CD4-positive, CD25-positive, alpha-beta regulatory T cell (primary cell): Measurements from ENCODE around the gene LIN7A. TPM values are rescaled to one million over a fixed set of nuclear protein-coding genes. Genes with fewer than 3 reads are reported as not detected.
"Not testable (repeated sequence)": the region's sequence is repeated elsewhere in the genome, so short reads cannot be mapped to it uniquely, and the experiment has no call there.

Experiments
- ATAC-seq, 2 donors: fragments of 150-1000 bp; cut with Tn5 transposase; one replicate each; pipeline ENCODE4 v1.10.0; 2021; ENCODE audit warnings: low read depth in 2 of 2, moderate number of reproducible peaks in 2 of 2, moderate library complexity in 1 of 2
- DNase-seq, 3 donors: peaks; one replicate each; pipeline versions ENCODE4 v3.0.0 to v3.0.0-alpha.2; 2012 to 2022; ENCODE audit warnings: mixed read lengths in 1 of 3
- H3K27ac ChIP-seq: one replicate; pipeline ENCODE4 v1.7.0; 2013; ENCODE audit warnings: mild to moderate bottlenecking, low read length; ENCODE audit not compliant: insufficient read depth, poor library complexity, severe bottlenecking
- H3K27me3 ChIP-seq: one replicate; pipeline ENCODE4 v1.7.0; 2013; ENCODE audit warnings: low read length; ENCODE audit not compliant: control insufficient read depth, insufficient read depth
- H3K36me3 ChIP-seq: one replicate; pipeline ENCODE4 v1.7.0; 2013; ENCODE audit warnings: mild to moderate bottlenecking, low read length, moderate library complexity; ENCODE audit not compliant: control insufficient read depth, insufficient read depth
- H3K4me1 ChIP-seq: 2 replicates; pipeline ENCODE4 v1.7.0; 2013; ENCODE audit warnings: mild to moderate bottlenecking, low read length; ENCODE audit not compliant: insufficient read depth, control insufficient read depth, poor library complexity, severe bottlenecking
- H3K4me3 ChIP-seq: one replicate; pipeline ENCODE4 v1.7.0; 2013; ENCODE audit warnings: low read depth, mild to moderate bottlenecking, low read length, moderate library complexity
- H3K9me3 ChIP-seq, 2 experiments: 1 replicate in 1 of 2; 2 replicates in 1 of 2; pipeline ENCODE4 v1.7.0; 2013; ENCODE audit warnings: low read length in 2 of 2, mild to moderate bottlenecking in 1 of 2, moderate library complexity in 1 of 2; ENCODE audit not compliant: control insufficient read depth in 2 of 2
- H3K27ac Mint-ChIP-seq, 3 donors: one replicate each; pipeline ENCODE4 v1.8.0; 2020 to 2022; ENCODE audit warnings: mild to moderate bottlenecking in 3 of 3, mixed read lengths in 3 of 3, moderate library complexity in 2 of 3
- H3K27me3 Mint-ChIP-seq: one replicate; pipeline ENCODE4 v1.8.0; 2022; ENCODE audit warnings: mild to moderate bottlenecking, mixed read lengths
- H3K36me3 Mint-ChIP-seq: one replicate; pipeline ENCODE4 v1.8.0; 2020; ENCODE audit warnings: mixed read lengths
- H3K4me1 Mint-ChIP-seq, 4 donors: one replicate each; pipeline ENCODE4 v1.8.0; 2020 to 2022; ENCODE audit warnings: mixed read lengths in 4 of 4, mild to moderate bottlenecking in 1 of 4
- H3K4me3 Mint-ChIP-seq, 4 donors: one replicate each; pipeline ENCODE4 v1.8.0; 2020 to 2022; ENCODE audit warnings: mild to moderate bottlenecking in 4 of 4, mixed read lengths in 4 of 4, moderate library complexity in 3 of 4
- H3K9me3 Mint-ChIP-seq, 7 donors: one replicate each; pipeline ENCODE4 v1.8.0; 2020 to 2022; ENCODE audit warnings: mixed read lengths in 7 of 7, mild to moderate bottlenecking in 3 of 7, moderate library complexity in 2 of 7
- polyA plus RNA-seq, 4 donors: library from polyadenylated mRNA; unstranded; fragments of 300-500 nt; fragmentation: Illumina TruSeq; gene quantifications; one replicate each; pipeline ENCODE4 v1.2.3, GENCODE V29; 2021
- total RNA-seq: library from RNA; stranded (reverse); gene quantifications from one replicate; pipeline ENCODE4 v1.2.3, GENCODE V29; 2022

Gene LIN7A
- total and polyA plus RNA-seq, 5 donors from 2014 or later, result 0.05 to 0.80 (median 0.30) TPM

- no peak overlapping the region for H3K4me3 ChIP-seq
- no peak overlapping the region for H3K27ac Mint-ChIP-seq
- H3K27me3 Mint-ChIP-seq, result no peaks in the 10 kb centered on the region
- no peak for DNase-seq
- H3K4me1 Mint-ChIP-seq, result no peaks in the 10 kb centered on the region
- no peaks in the 10 kb centered on the region for H3K9me3 ChIP-seq
- no peaks in the 10 kb centered on the region for H3K4me1 ChIP-seq
- H3K27me3 ChIP-seq, result no peaks in the 10 kb centered on the region
- peaks cover 0 to 20% (median 4%) of the 10 kb centered on the region in 7 donors for H3K9me3 Mint-ChIP-seq
- H3K4me3 Mint-ChIP-seq, result no peak overlapping the region
- H3K36me3 ChIP-seq, result no peaks in the 10 kb centered on the region
- no peak overlapping the region for H3K27ac ChIP-seq
- no peak for ATAC-seq
- no peaks in the 10 kb centered on the region for H3K36me3 Mint-ChIP-seq
Observed at GRCh38 chr12:80802652-80803400, 134.9 kb downstream of the LIN7A start.

GRCh38 chr12:80798281-80798680 is 139.5 kb downstream of the LIN7A start:
- no peaks in the 10 kb centered on the region for H3K9me3 ChIP-seq
- no peak overlapping the region for H3K4me3 Mint-ChIP-seq
- no peaks in the 10 kb centered on the region for H3K4me1 ChIP-seq
- no peak overlapping the region for H3K27ac Mint-ChIP-seq
- DNase-seq (no peak), ATAC-seq (no peak)
- no peak overlapping the region for H3K4me3 ChIP-seq
- no peaks in the 10 kb centered on the region for H3K36me3 ChIP-seq
- H3K4me1 Mint-ChIP-seq, result no peaks in the 10 kb centered on the region
- H3K9me3 Mint-ChIP-seq, result peaks cover 0 to 10% (median 3%) of the 10 kb centered on the region in 7 donors
- no peaks in the 10 kb centered on the region for H3K27me3 Mint-ChIP-seq
- H3K27ac ChIP-seq, result no peak overlapping the region
- H3K27me3 ChIP-seq, result no peaks in the 10 kb centered on the region
- H3K36me3 Mint-ChIP-seq, result no peaks in the 10 kb centered on the region

- Mint-ChIP-seq H3K27me3 (no peaks in the 10 kb centered on the region), H3K4me3 (no peak overlapping the region), H3K27ac (no peak overlapping the region), H3K36me3 (no peaks in the 10 kb centered on the region), H3K4me1 (no peaks in the 10 kb centered on the region), H3K9me3 (peaks cover 0 to 7% (median 0%) of the 10 kb centered on the region in 7 donors)
- no peaks in the 10 kb centered on the region for H3K9me3 ChIP-seq
- no peaks in the 10 kb centered on the region for H3K4me1 ChIP-seq
- ATAC-seq (no peak), DNase-seq (no peak)
- H3K36me3 ChIP-seq, result no peaks in the 10 kb centered on the region
- no peak overlapping the region for H3K4me3 ChIP-seq
- no peaks in the 10 kb centered on the region for H3K27me3 ChIP-seq
- no peak overlapping the region for H3K27ac ChIP-seq
Observed at GRCh38 chr12:80794551-80794950, 143.2 kb downstream of the LIN7A start.

- no peaks in the 10 kb centered on the region for H3K9me3 ChIP-seq
- no peak overlapping the region for H3K27ac ChIP-seq
- no peaks in the 10 kb centered on the region for H3K27me3 ChIP-seq
- no peak overlapping the region for H3K27ac Mint-ChIP-seq
- H3K4me1 Mint-ChIP-seq, result no peaks in the 10 kb centered on the region
- DNase-seq (no peak), ATAC-seq (no peak)
- peaks cover 0 to 6% (median 2%) of the 10 kb centered on the region in 7 donors for H3K9me3 Mint-ChIP-seq
- H3K36me3 ChIP-seq, result no peaks in the 10 kb centered on the region
- H3K4me1 ChIP-seq, result no peaks in the 10 kb centered on the region
- no peaks in the 10 kb centered on the region for H3K27me3 Mint-ChIP-seq
- no peak overlapping the region for H3K4me3 ChIP-seq
- no peak overlapping the region for H3K4me3 Mint-ChIP-seq
- H3K36me3 Mint-ChIP-seq, result no peaks in the 10 kb centered on the region
Observed at GRCh38 chr12:80792861-80793260, 144.9 kb downstream of the LIN7A start.

- no peaks in the 10 kb centered on the region for H3K36me3 ChIP-seq
- no peak overlapping the region for H3K4me3 Mint-ChIP-seq
- no peaks in the 10 kb centered on the region for H3K27me3 Mint-ChIP-seq
- no peaks in the 10 kb centered on the region for H3K4me1 Mint-ChIP-seq
- DNase-seq (no peak), ATAC-seq (no peak)
- H3K27me3 ChIP-seq, result no peaks in the 10 kb centered on the region
- no peaks in the 10 kb centered on the region for H3K36me3 Mint-ChIP-seq
- H3K27ac ChIP-seq, result no peak overlapping the region
- no peaks in the 10 kb centered on the region for H3K9me3 ChIP-seq
- no peak overlapping the region for H3K4me3 ChIP-seq
- H3K27ac Mint-ChIP-seq, result no peak overlapping the region
- H3K9me3 Mint-ChIP-seq, result peaks cover 0 to 9% (median 2%) of the 10 kb centered on the region in 7 donors
- H3K4me1 ChIP-seq, result no peaks in the 10 kb centered on the region
Observed at GRCh38 chr12:80791863-80792262, 145.9 kb downstream of the LIN7A start.

GRCh38 chr12:80788407-80788806 is 149.3 kb downstream of the LIN7A start:
- not testable (repeated sequence) for H3K27me3 Mint-ChIP-seq, ATAC-seq, H3K4me3 ChIP-seq, DNase-seq, H3K36me3 Mint-ChIP-seq, H3K36me3 ChIP-seq, H3K4me3 Mint-ChIP-seq, H3K27ac ChIP-seq, H3K4me1 ChIP-seq, H3K27me3 ChIP-seq, H3K9me3 ChIP-seq, H3K4me1 Mint-ChIP-seq, H3K27ac Mint-ChIP-seq
- peaks cover 0 to 15% (median 5%) of the 10 kb centered on the region in 7 donors for H3K9me3 Mint-ChIP-seq

GRCh38 chr12:80782963-80783470 is 154.7 kb downstream of the LIN7A start:
- DNase-seq, H3K4me1 Mint-ChIP-seq, H3K27me3 ChIP-seq, H3K27me3 Mint-ChIP-seq, H3K27ac Mint-ChIP-seq, H3K36me3 ChIP-seq, H3K4me1 ChIP-seq, H3K4me3 Mint-ChIP-seq, ATAC-seq, H3K9me3 ChIP-seq, H3K27ac ChIP-seq, H3K36me3 Mint-ChIP-seq, H3K4me3 ChIP-seq: not testable (repeated sequence)
- H3K9me3 Mint-ChIP-seq, result peaks cover 0 to 15% (median 9%) of the 10 kb centered on the region in 7 donors

- Mint-ChIP-seq H3K9me3 (peaks cover 0 to 17% (median 10%) of the 10 kb centered on the region in 7 donors), H3K27ac (no peak overlapping the region), H3K36me3 (no peaks in the 10 kb centered on the region), H3K27me3 (no peaks in the 10 kb centered on the region), H3K4me1 (no peaks in the 10 kb centered on the region), H3K4me3 (no peak overlapping the region)
- no peaks in the 10 kb centered on the region for H3K4me1 ChIP-seq
- no peaks in the 10 kb centered on the region for H3K27me3 ChIP-seq
- H3K4me3 ChIP-seq, result no peak overlapping the region
- DNase-seq (no peak), ATAC-seq (no peak)
- no peaks in the 10 kb centered on the region for H3K36me3 ChIP-seq
- H3K27ac ChIP-seq, result no peak overlapping the region
- peaks cover 3% of the 10 kb centered on the region in 2 experiments for H3K9me3 ChIP-seq
Observed at GRCh38 chr12:80781313-80781712, 156.4 kb downstream of the LIN7A start.
